CD4-positive, CD25-positive, alpha-beta regulatory T cell (primary cell): Measurements from ENCODE around the gene HSD3B2. TPM values are rescaled to one million over a fixed set of nuclear protein-coding genes. Genes with fewer than 3 reads are reported as not detected.

Experiments
- ATAC-seq, 2 donors: fragments of 150-1000 bp; cut with Tn5 transposase; one replicate each; pipeline ENCODE4 v1.10.0; 2021; ENCODE audit warnings: low read depth in 2 of 2, moderate number of reproducible peaks in 2 of 2, moderate library complexity in 1 of 2
- DNase-seq, 3 donors: peaks; one replicate each; pipeline versions ENCODE4 v3.0.0 to v3.0.0-alpha.2; 2012 to 2022; ENCODE audit warnings: mixed read lengths in 1 of 3
- H3K27ac ChIP-seq: one replicate; pipeline ENCODE4 v1.7.0; 2013; ENCODE audit warnings: mild to moderate bottlenecking, low read length; ENCODE audit not compliant: insufficient read depth, poor library complexity, severe bottlenecking
- H3K27me3 ChIP-seq: one replicate; pipeline ENCODE4 v1.7.0; 2013; ENCODE audit warnings: low read length; ENCODE audit not compliant: control insufficient read depth, insufficient read depth
- H3K36me3 ChIP-seq: one replicate; pipeline ENCODE4 v1.7.0; 2013; ENCODE audit warnings: mild to moderate bottlenecking, low read length, moderate library complexity; ENCODE audit not compliant: control insufficient read depth, insufficient read depth
- H3K4me1 ChIP-seq: 2 replicates; pipeline ENCODE4 v1.7.0; 2013; ENCODE audit warnings: mild to moderate bottlenecking, low read length; ENCODE audit not compliant: insufficient read depth, control insufficient read depth, poor library complexity, severe bottlenecking
- H3K4me3 ChIP-seq: one replicate; pipeline ENCODE4 v1.7.0; 2013; ENCODE audit warnings: low read depth, mild to moderate bottlenecking, low read length, moderate library complexity
- H3K9me3 ChIP-seq, 2 experiments: 1 replicate in 1 of 2; 2 replicates in 1 of 2; pipeline ENCODE4 v1.7.0; 2013; ENCODE audit warnings: low read length in 2 of 2, mild to moderate bottlenecking in 1 of 2, moderate library complexity in 1 of 2; ENCODE audit not compliant: control insufficient read depth in 2 of 2
- H3K27ac Mint-ChIP-seq, 3 donors: one replicate each; pipeline ENCODE4 v1.8.0; 2020 to 2022; ENCODE audit warnings: mild to moderate bottlenecking in 3 of 3, mixed read lengths in 3 of 3, moderate library complexity in 2 of 3
- H3K27me3 Mint-ChIP-seq: one replicate; pipeline ENCODE4 v1.8.0; 2022; ENCODE audit warnings: mild to moderate bottlenecking, mixed read lengths
- H3K36me3 Mint-ChIP-seq: one replicate; pipeline ENCODE4 v1.8.0; 2020; ENCODE audit warnings: mixed read lengths
- H3K4me1 Mint-ChIP-seq, 4 donors: one replicate each; pipeline ENCODE4 v1.8.0; 2020 to 2022; ENCODE audit warnings: mixed read lengths in 4 of 4, mild to moderate bottlenecking in 1 of 4
- H3K4me3 Mint-ChIP-seq, 4 donors: one replicate each; pipeline ENCODE4 v1.8.0; 2020 to 2022; ENCODE audit warnings: mild to moderate bottlenecking in 4 of 4, mixed read lengths in 4 of 4, moderate library complexity in 3 of 4
- H3K9me3 Mint-ChIP-seq, 7 donors: one replicate each; pipeline ENCODE4 v1.8.0; 2020 to 2022; ENCODE audit warnings: mixed read lengths in 7 of 7, mild to moderate bottlenecking in 3 of 7, moderate library complexity in 2 of 7
- polyA plus RNA-seq, 4 donors: library from polyadenylated mRNA; unstranded; fragments of 300-500 nt; fragmentation: Illumina TruSeq; gene quantifications; one replicate each; pipeline ENCODE4 v1.2.3, GENCODE V29; 2021
- total RNA-seq: library from RNA; stranded (reverse); gene quantifications from one replicate; pipeline ENCODE4 v1.2.3, GENCODE V29; 2022

The HSD3B2 gene
- total and polyA plus RNA-seq, 5 donors from 2014 or later = not detected

DNA sequence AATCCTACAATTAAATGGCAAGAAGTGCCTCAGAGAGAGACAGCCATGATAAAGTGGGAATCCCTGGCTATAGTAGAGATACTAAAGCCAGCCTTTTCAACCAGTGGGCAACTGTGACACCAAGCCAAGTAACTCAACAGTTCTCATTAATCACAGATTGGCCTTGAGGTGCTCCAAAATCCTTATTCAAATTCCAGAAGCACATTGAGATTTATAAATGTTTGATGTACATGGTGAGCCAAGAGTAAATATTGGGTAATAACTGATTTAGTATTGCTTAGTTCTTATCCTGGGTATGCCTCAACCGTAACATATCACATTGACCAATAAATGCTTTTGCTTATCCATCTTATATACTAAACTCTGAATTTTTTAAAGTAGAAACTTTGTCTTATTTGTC is 29.3 kb upstream of the HSD3B2 start:
- ATAC-seq = no peak
- Mint-ChIP-seq H3K4me1 (no peaks in the 10 kb centered on the region), H3K27me3 (no peaks in the 10 kb centered on the region), H3K4me3 (no peak overlapping the region), H3K9me3 (peaks cover 0 to 2% (median under 1%) of the 10 kb centered on the region in 7 donors), H3K36me3 (no peaks in the 10 kb centered on the region), H3K27ac (no peak overlapping the region)
- Histone ChIP-seq H3K9me3 (no peaks in the 10 kb centered on the region), H3K27ac (no peak overlapping the region), H3K36me3 (no peaks in the 10 kb centered on the region), H3K4me1 (no peaks in the 10 kb centered on the region), H3K4me3 (no peak overlapping the region), H3K27me3 (peaks cover under 1% of the 10 kb centered on the region)
- DNase-seq = no peak

DNA sequence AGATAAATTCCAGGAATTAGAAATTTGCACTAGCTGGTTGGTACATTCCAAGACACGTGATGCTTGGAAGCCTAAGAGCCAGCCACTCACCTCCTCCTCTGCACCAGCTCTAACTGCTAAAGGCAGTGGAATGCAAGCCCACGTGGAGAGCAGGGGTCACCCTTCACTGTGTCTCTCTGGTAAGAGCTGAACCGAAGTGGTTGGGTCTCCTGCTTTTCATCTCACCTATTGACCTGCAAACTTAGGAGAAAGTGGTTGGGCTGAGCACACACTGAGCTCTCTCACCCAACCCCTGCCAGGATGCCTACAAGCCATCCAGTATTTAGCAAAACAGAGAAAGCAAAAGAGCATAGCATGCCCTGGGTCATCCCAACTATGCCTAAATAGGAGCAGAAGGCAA is 27.1 kb upstream of the HSD3B2 start:
- DNase-seq (no peak), ATAC-seq (no peak)
- Histone ChIP-seq H3K9me3 (no peaks in the 10 kb centered on the region), H3K27ac (no peak overlapping the region), H3K4me3 (no peak overlapping the region), H3K4me1 (no peaks in the 10 kb centered on the region), H3K27me3 (peaks cover 1% of the 10 kb centered on the region), H3K36me3 (no peaks in the 10 kb centered on the region)
- no peaks in the 10 kb centered on the region for H3K27me3 Mint-ChIP-seq
- H3K4me1 Mint-ChIP-seq = no peaks in the 10 kb centered on the region
- no peak overlapping the region for H3K27ac Mint-ChIP-seq
- H3K36me3 Mint-ChIP-seq = no peaks in the 10 kb centered on the region
- H3K4me3 Mint-ChIP-seq = no peak overlapping the region
- H3K9me3 Mint-ChIP-seq = peaks cover 0 to 5% (median 0%) of the 10 kb centered on the region in 7 donors

DNA sequence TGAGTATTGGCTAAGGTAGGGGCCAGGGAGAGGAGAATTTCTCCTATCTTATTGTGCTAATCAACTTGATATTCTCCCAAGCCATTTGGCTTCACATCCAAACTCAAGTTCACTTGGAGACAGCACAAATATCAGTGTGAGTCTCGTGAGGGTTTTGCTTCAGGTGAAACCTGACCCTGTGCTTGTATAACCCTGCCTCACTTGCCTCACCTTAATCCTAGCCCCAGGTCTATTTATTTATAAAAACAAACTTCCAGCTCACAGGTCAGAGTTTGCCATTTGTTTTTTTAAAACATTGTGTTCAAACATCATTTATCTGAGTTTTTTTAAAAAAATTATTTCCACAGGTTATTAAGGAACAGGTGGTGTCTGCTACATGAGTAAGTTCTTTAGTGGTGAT is 26.5 kb upstream of the HSD3B2 start:
- Mint-ChIP-seq H3K4me1 (no peaks in the 10 kb centered on the region), H3K9me3 (peaks cover 0 to 5% (median 0%) of the 10 kb centered on the region in 7 donors), H3K36me3 (no peaks in the 10 kb centered on the region), H3K4me3 (no peak overlapping the region), H3K27ac (no peak overlapping the region), H3K27me3 (no peaks in the 10 kb centered on the region)
- Histone ChIP-seq H3K27ac (no peak overlapping the region), H3K4me3 (no peak overlapping the region), H3K36me3 (no peaks in the 10 kb centered on the region), H3K9me3 (no peaks in the 10 kb centered on the region), H3K4me1 (no peaks in the 10 kb centered on the region), H3K27me3 (peaks cover 1% of the 10 kb centered on the region)
- ATAC-seq = no peak
- DNase-seq = no peak

GRCh38 chr1:119390526-119390925 is 24.4 kb upstream of the HSD3B2 start:
- peaks cover 0 to 5% (median 0%) of the 10 kb centered on the region in 7 donors for H3K9me3 Mint-ChIP-seq
- H3K27ac Mint-ChIP-seq = no peak overlapping the region
- H3K9me3 ChIP-seq = no peaks in the 10 kb centered on the region
- no peak overlapping the region for H3K27ac ChIP-seq
- H3K4me1 Mint-ChIP-seq = no peaks in the 10 kb centered on the region
- DNase-seq = no peak
- H3K4me1 ChIP-seq = no peaks in the 10 kb centered on the region
- ATAC-seq = no peak
- H3K36me3 Mint-ChIP-seq = no peaks in the 10 kb centered on the region
- no peak overlapping the region for H3K4me3 Mint-ChIP-seq
- H3K27me3 Mint-ChIP-seq = no peaks in the 10 kb centered on the region
- H3K4me3 ChIP-seq = no peak overlapping the region
- H3K27me3 ChIP-seq = peaks cover 1% of the 10 kb centered on the region
- no peaks in the 10 kb centered on the region for H3K36me3 ChIP-seq

DNA sequence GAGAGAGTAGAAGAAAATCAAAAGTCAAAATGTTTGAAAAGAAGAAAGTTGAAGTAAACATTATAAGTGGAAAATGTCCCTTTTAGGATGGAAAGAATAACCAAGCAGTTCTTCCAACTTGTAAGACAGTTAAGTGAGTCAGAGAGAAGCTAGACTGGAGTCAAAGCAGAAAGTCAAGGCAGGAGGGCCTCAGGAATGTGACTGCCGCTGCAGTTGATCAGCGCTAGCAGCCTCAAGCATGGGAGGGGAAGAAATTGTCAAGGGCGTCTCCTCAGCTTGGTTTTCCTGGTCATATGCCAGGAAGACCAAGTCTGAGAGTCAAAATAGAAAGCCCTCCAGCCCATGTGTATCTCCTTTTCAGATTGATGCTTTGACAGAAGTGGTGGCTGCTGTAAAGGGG is 23.2 kb upstream of the HSD3B2 start:
- Histone ChIP-seq H3K36me3 (no peaks in the 10 kb centered on the region), H3K4me3 (no peak overlapping the region), H3K27me3 (peaks cover 1% of the 10 kb centered on the region), H3K4me1 (no peaks in the 10 kb centered on the region), H3K9me3 (no peaks in the 10 kb centered on the region), H3K27ac (no peak overlapping the region)
- Mint-ChIP-seq H3K9me3 (peaks cover 0 to 6% (median 0%) of the 10 kb centered on the region in 7 donors), H3K27ac (no peak overlapping the region), H3K36me3 (no peaks in the 10 kb centered on the region), H3K4me3 (no peak overlapping the region), H3K4me1 (no peaks in the 10 kb centered on the region), H3K27me3 (no peaks in the 10 kb centered on the region)
- no peak for DNase-seq
- no peak for ATAC-seq

DNA sequence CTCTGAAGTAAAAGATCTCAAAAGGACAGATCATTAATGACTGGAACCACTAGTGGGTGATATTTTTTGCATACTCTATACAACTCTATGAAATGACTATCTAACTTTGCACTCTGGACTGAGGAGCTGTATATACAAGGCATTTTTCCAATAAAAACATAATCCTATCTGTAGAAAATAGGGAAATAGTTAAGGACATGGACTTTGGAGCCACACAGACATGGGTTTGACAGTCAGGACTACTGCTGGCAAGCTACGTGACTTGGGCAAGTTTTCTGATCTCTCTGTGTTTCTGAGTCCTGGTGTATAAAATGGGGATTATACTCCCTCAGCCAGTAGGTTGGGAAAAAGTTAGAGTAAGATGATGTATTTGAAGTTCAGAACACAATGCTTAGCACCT is 20.9 kb upstream of the HSD3B2 start:
- H3K27me3 ChIP-seq = peaks cover 1% of the 10 kb centered on the region
- Mint-ChIP-seq H3K27ac (no peak overlapping the region), H3K4me3 (no peak overlapping the region), H3K27me3 (no peaks in the 10 kb centered on the region), H3K36me3 (no peaks in the 10 kb centered on the region), H3K9me3 (peaks cover 0 to 6% (median 0%) of the 10 kb centered on the region in 7 donors), H3K4me1 (no peaks in the 10 kb centered on the region)
- ATAC-seq = no peak
- H3K36me3 ChIP-seq = no peaks in the 10 kb centered on the region
- no peak for DNase-seq
- no peaks in the 10 kb centered on the region for H3K9me3 ChIP-seq
- no peaks in the 10 kb centered on the region for H3K4me1 ChIP-seq
- no peak overlapping the region for H3K4me3 ChIP-seq
- H3K27ac ChIP-seq = no peak overlapping the region

GRCh38 chr1:119396982-119397381 is 18.0 kb upstream of the HSD3B2 start:
- H3K36me3 ChIP-seq = no peaks in the 10 kb centered on the region
- Mint-ChIP-seq H3K9me3 (peaks cover 0 to 6% (median 0%) of the 10 kb centered on the region in 7 donors), H3K36me3 (no peaks in the 10 kb centered on the region), H3K4me1 (no peaks in the 10 kb centered on the region), H3K4me3 (no peak overlapping the region), H3K27ac (no peak overlapping the region), H3K27me3 (no peaks in the 10 kb centered on the region)
- H3K4me1 ChIP-seq = no peaks in the 10 kb centered on the region
- DNase-seq (no peak), ATAC-seq (no peak)
- no peak overlapping the region for H3K27ac ChIP-seq
- no peaks in the 10 kb centered on the region for H3K27me3 ChIP-seq
- no peak overlapping the region for H3K4me3 ChIP-seq
- no peaks in the 10 kb centered on the region for H3K9me3 ChIP-seq

DNA sequence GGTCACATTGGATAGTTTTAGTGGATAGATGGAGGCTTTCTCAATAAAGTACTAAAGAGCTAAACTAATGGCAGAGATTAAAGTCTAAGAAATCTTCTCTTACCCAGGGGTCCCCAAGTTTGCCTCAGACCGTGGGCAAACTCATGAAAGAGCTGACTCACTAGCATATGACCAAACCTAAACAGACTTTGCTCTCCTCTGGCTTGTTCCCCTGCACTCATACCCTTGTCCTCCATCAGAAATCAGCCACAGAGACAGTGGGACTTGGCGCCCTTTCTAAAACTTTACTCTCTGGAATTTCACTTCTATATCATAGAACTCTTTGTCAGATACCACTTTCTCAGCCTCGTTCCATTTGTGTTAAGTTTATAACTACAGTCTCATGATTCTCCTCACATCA is 17.0 kb upstream of the HSD3B2 start:
- H3K9me3 ChIP-seq = no peaks in the 10 kb centered on the region
- H3K36me3 ChIP-seq = no peaks in the 10 kb centered on the region
- no peak overlapping the region for H3K4me3 ChIP-seq
- H3K27me3 Mint-ChIP-seq = no peaks in the 10 kb centered on the region
- H3K36me3 Mint-ChIP-seq = no peaks in the 10 kb centered on the region
- no peak for DNase-seq
- H3K9me3 Mint-ChIP-seq = peaks cover 0 to 8% (median 2%) of the 10 kb centered on the region in 7 donors
- no peaks in the 10 kb centered on the region for H3K4me1 Mint-ChIP-seq
- H3K4me1 ChIP-seq = no peaks in the 10 kb centered on the region
- H3K4me3 Mint-ChIP-seq = no peak overlapping the region
- no peak overlapping the region for H3K27ac Mint-ChIP-seq
- no peak overlapping the region for H3K27ac ChIP-seq
- no peaks in the 10 kb centered on the region for H3K27me3 ChIP-seq
- no peak for ATAC-seq
